ENCODE results near the gene MROH2A.

DNA sequence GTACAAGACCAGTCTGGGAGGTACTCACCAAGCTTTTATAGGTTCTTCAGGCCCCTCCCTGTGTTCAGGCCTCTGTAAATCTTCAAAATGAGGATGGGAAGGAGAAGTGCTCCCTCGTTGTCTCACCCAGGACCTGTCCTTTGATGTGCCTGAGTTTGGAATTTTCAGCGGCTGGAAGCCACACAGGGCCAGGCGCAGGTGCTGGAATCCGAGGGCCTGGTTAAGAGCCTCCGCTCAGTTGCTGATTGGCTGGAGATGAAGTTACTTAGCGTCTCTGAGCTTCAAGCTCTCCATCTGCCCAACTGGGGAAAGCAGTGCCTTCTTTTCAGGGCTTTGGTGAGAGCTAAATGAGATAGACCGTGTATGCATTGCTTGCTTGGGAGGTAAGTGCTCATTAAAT lies 46.2 kb downstream of the MROH2A start:
- TF ChIP-seq RAD21 (IDR thresholded peaks at IDR 0.05; ENCODE audit: low read depth) (no peak), TCF12 (IDR thresholded peaks at IDR 0.05; ENCODE audit: low read depth) (no peak), EP300 (IDR thresholded peaks at IDR 0.05; ENCODE audit: borderline replicate concordance) (no peak), CREB1 (IDR thresholded peaks at IDR 0.05; ENCODE audit: low read depth) (no peak), NFIC (IDR thresholded peaks at IDR 0.05) (no peak), FOXM1 (IDR thresholded peaks at IDR 0.05; ENCODE audit: borderline replicate concordance, low read depth) (no peak), CEBPB (IDR thresholded peaks at IDR 0.05) (no peak), TEAD4 (IDR thresholded peaks at IDR 0.05) (no peak), EGR1 (IDR thresholded peaks at IDR 0.05) (no peak), TAF1 (IDR thresholded peaks at IDR 0.05; ENCODE audit: low read depth) (no peak), ZBTB7A (IDR thresholded peaks at IDR 0.05; ENCODE audit: low read depth) (no peak)
- TF ChIP-seq, protein P1, sequence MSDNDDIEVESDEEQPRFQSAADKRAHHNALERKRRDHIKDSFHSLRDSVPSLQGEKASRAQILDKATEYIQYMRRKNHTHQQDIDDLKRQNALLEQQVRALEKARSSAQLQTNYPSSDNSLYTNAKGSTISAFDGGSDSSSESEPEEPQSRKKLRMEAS (IDR thresholded peaks at IDR 0.05): no peak
- TF ChIP-seq, protein P2, sequence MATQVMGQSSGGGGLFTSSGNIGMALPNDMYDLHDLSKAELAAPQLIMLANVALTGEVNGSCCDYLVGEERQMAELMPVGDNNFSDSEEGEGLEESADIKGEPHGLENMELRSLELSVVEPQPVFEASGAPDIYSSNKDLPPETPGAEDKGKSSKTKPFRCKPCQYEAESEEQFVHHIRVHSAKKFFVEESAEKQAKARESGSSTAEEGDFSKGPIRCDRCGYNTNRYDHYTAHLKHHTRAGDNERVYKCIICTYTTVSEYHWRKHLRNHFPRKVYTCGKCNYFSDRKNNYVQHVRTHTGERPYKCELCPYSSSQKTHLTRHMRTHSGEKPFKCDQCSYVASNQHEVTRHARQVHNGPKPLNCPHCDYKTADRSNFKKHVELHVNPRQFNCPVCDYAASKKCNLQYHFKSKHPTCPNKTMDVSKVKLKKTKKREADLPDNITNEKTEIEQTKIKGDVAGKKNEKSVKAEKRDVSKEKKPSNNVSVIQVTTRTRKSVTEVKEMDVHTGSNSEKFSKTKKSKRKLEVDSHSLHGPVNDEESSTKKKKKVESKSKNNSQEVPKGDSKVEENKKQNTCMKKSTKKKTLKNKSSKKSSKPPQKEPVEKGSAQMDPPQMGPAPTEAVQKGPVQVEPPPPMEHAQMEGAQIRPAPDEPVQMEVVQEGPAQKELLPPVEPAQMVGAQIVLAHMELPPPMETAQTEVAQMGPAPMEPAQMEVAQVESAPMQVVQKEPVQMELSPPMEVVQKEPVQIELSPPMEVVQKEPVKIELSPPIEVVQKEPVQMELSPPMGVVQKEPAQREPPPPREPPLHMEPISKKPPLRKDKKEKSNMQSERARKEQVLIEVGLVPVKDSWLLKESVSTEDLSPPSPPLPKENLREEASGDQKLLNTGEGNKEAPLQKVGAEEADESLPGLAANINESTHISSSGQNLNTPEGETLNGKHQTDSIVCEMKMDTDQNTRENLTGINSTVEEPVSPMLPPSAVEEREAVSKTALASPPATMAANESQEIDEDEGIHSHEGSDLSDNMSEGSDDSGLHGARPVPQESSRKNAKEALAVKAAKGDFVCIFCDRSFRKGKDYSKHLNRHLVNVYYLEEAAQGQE (IDR thresholded peaks at IDR 0.05; ENCODE audit: low read depth): no peak

Measured in Ishikawa (cell line).